ENCODE results near the gene KRT85.
"Not testable (repeated sequence)": the region's sequence is repeated elsewhere in the genome, so short reads cannot be mapped to it uniquely, and the experiment has no call there.

Gene KRT85

DNA sequence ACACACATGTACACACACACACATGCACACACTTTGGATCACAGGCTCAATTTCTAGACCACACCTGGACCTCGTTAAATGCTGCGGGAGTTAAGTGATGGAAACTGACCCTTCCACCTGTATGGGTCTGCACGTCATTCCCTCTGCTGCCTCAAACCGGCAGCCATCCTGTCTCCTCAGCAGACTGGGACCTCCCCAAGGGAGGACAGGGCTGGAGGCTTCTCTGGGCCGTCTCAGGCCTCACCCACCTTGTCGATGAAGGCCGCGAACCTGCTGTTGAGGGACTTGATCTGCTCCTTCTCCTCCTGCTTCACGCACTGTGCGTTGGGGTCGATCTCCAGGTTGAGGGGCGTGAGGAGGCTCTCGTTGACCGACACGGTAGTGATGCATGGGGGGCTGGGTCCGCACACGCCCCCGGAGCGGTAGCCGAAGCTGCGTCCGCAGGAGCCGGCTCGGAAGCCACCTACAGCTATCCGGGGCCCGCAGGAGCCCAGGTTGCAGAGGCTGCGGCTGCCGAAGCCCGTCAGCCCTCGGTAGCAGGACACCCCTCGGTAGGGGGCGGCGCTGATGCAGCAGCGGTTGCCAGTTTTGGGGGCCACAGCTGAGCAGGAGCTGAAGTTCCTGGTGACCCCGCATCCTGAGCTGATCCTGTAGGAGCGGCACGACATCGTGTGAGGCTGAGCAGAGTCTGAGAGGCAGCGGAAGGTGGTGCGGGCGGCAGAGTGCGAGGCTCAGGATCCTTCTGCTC, at the start of gene KRT85:
KRT85 (minus strand) TSS at position 744 of the 748 bp plus-strand sequence; CDS start at position 668, 76 bp downstream.
- no peak for DNase-seq

DNA sequence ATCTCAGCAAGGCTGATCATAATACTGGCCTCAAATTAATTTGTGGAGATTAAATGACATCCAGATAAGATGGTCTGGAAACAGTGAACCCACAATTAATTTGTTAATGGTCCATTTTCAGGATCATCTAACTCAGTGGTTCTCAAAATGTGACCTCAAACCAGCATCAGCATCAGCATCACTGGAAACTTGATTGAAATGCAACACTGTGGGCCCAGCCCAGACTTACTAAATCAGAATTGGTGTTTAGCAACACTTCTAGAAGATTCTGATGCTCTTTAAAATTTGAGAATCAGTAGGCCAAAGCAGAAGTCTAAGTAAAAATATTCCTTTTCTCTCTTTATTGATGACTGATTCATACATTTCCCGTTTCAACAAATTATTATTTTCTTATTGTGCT, 49.5 kb upstream of the KRT85 start:
- DNase-seq, result no peak

DNA sequence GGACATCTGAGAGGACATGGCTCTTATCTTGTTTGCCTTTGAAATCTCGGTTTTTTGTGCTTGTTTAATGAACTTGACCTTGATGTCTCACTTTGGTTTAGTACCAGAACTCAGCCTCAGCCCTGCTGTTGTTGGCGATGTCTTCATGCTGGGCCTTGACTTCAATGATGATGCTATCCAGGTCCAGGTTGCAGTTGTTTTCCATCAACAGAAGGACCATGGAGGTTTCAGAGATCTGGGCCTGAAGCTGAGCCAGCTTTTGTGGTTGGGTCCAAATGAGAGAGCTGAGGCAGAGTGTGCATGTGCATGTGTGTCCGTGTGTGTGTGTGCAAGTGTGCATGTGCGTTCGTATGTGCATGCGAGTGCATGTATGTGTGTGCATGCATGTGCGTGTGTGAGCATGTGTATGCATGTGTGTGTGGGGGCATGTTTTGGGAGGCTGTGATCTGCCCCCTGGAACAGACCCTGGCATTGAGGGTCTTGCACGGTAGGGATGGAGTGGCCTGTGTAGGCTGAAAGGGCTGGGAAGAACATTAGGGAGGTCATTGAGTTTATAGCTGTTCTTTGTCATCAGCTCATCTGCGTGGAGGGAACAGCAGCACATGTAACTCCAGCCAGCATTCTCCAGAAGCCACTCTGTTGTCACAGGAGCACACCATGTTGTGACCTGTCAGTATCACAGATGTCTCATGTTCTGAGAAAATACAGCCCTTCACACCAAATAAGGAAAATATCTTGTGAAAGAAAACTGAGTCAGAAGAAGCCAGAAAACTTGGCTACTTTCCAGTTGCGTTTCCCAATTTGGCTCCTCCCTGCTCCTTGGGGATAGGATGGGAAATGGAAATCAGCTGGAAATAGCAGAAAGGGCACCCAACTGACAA, 48.8 kb upstream of the KRT85 start:
- no peak for DNase-seq

DNA sequence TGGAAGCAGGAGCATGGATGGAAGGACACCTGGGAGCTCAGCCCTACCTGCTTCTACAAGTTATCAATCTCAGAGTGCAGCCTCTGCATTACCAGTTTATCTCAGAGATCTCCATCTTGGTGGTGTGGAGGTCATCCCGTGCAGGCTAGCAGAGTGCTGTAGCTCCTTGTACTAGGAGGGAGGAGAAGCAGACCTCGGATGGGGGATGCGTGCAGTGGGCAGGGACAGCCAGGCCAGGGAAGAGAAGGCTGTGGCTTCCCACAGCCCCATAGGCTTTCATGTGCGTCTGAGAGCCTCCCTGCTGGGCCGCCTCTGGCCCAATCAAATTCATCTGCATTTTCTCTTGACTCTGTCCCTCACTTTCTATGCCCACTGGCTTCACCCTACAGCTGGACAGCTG, 47.7 kb upstream of the KRT85 start:
- no peak for DNase-seq

DNA sequence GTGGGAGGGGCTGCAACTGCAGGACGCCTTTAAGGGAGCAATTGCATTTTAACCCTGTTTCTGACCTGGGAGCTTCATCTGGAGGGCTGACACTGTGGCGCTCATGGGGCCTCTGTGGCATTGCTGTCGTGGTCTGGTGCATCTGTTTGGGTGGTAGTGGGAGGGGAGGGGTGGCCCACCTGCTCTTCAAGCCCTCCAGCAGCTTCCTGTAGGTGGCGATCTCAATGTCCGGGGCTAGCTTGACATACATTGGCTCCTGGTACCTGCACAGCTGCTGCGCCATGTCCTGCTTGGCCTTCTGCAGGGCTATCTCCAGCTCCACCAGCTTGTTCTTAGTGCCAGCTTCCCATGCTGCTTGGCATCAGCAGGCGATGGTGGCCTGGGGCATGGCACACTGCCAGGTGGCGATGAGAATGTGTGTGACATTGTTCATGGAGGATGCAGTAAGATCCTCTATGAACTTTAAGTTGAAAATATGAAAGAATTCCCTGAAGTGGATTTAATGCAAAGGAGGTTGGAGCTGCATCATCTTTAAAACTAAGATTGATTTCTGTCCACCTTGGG, 46.6 kb upstream of the KRT85 start:
- no peak for DNase-seq

DNA sequence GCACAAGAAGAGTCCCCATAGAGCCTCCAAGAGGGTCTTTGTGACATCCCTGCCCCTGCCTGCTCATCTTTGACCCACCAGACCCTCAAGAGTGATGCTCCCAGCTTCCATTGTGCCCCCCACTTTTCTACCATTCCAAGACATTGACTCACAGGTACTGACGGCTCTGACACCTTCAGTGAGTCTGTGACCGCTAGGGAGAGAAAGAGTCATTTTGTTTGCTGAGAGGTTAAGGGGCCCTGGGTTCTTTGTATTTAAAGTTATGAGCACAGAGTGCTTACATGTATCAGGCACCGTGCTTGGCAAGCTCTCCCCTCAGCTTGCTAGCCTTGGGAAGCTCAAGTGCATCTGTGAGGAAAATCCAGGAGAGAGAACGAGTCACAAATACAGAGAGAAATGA, 45.9 kb upstream of the KRT85 start:
- DNase-seq, result no peak

DNA sequence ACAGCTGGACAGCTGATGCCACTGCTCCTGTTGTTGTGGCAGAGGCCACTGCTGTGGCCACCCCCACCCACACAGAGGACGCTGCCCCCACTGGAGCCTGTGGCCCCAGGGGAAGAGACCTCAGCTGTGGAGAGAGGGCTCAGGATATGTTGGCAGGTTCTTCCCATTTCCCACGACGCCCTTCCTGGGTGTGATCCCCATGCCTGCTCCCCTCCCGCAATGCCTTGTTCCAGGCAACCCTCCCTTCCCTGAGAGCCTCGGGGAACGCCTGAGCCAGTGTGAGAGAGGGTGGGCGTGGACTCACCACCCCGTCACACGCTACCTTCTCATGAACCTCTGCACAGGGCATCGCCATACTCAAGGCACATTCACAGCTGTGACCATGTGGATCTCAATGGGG, 44.5 kb upstream of the KRT85 start:
- no peak for DNase-seq

DNA sequence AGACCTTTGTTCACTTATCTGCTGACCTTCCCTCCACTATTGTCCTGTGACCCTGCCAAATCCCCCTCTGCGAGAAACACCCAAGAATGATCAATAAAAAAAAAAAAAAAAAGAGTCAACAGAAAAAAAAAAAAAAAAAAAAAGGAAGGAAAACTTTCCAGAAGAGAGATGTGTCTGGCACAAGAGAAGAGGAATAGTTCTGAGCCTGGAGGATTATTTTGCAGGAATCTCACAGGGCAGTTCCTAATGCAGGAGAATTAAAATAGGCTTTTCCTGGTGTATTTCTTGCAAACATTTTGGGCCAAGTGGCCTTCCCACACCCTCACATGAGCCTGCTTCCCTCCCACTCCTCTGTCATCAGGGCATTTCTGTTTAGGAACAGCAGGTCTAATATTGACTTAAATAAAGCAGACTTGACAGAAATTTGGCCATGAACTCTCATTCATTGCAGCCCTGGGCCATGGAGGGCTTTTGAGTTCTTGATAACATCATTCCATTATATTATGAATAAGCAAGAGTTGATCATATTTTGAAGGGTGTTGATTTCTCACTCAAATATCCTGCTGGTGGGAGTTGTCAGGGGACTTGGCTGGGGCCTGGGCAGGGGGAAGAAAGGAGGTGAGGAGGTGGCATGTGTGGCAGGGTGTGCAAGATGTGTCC, 43.4 kb upstream of the KRT85 start:
- DNase-seq, result not testable (repeated sequence)

DNA sequence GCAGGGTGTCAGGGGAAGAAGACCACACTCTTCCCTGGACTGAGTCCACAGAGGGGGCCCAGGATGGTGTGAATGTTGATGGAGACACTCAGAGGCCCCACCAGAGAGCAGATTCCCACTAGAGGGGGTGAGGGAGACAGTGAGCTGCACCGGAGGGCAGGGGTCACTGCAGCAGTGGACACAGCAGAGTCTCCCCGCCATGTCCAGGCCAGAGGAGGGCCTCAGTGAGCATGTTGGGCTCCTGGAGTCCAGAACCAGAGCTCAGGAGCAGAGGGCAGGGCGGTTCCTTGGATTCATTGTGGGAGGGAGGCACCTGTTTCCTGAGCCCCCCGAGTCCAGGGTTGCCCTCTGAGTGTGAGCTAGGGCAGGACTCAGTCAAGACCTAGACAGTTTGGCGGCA, 40.6 kb upstream of the KRT85 start:
- DNase-seq, result no peak

DNA sequence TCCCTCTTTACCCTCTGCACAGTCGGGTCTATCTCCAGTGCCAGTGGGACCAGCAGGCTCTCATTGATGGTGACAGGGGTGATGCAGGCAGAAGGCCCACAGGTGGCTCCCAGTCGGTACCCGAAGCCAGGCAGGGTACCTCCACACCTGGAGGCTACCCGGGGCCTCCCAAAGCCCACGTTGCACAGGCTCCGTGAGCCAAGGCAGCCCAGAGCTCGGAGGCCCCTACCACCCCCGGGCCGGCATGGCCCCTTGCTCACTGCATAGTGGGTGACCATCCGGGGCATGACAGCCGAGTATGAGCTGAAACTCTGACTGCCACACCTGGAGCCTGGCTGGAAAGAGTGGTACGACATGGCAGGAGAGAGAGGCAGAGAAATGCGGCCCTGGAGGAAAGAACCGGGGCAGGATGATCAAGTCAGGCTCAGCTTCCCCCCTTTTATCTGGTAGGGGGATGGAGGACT, 38.7 kb upstream of the KRT85 start, which contains the start of gene KRT82:
KRT82 (minus strand) TSS at position 414 of the 464 bp plus-strand sequence; CDS start at position 356, 58 bp downstream.
- no peak for DNase-seq

DNA sequence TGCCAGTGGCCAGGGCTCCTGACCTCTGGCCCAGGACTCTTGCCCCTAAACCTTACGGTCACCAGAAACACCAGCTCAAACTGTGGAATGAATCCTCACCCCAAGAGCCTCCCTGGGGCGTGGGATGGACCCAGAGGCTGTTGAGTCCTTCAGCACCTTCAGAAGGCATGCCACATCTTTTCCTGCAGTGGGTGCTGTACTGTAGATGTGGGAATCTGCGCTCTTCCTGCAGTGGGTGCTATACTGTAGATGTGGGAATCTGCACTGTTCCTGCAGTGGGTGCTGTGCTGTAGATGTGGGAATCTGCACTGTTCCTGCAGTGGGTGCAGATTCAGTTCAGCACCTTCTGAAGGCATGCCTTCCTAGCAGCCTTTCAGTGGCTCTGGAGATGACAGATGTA, 37.7 kb upstream of the KRT85 start:
- no peak for DNase-seq

DNA sequence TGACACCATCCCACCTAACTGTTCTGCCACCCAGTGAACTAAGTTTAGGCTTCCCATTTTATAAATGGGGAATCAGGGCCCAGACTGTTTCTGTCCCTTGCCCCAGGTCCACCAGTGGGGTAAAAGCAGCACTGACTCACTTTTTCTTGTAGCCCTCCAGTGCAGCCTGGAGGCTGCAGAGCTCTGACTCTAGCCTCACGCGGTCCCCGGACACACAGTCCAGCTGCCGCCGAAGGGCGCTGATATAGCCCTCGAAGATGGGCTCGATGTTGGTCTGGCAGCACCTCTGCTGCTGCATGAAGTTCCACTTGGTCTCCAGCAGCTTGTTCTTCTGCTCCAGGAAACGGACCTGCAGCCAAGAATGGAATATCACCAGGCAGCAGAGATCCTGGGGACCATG, 36.3 kb upstream of the KRT85 start:
- DNase-seq, result no peak

DNA sequence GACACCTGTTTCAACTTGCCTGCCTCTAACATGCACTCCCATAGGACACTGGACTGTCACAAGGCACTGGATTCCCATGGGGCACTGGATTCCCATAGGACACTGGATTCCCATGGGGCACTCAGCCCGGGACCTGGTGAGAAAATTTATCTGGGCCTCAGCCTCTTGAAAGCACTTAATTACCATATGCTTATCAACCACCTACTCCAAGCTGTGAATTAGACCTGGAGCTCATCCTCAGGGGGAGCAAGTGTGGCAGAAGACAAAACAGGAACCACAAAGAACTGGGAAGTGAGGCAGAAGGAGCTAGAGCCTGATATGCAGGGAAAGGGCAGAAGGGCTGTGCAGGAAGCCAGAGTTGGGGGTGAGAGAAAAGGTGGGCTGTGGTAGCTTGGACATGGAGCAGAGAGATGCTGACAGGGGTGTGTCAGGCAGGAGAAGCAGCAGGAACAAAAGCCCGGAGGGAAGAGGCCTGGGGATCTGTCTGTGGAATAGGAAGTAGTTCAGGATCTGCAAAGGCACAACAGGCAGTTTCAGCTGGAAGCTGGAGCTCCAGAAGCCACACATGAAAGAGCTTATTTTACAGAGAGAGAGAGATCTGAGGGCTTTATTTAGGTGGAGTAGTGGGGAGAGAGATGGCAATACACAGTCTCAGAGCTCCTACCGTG, 35.7 kb upstream of the KRT85 start:
- no peak for DNase-seq

DNA sequence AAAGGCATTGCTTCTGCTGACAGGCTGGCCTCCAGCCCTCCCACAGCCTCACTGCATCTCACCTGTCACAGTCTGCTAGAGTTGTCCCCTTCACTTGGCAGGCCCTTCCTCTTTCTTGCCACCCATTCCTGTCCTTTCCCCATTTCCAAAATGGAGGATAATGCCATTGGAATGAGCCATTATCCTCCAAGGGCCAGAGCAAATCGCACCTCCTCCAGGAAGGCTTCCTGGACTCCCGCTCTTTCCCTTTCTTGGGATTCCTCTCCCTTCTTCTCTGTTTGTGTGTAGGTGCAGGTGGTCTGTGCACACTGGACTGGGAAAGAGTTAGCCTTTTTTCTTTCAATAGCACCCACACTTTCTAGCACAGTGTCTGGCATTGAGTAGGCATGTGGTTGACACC, 35.1 kb upstream of the KRT85 start:
- no peak for DNase-seq

DNA sequence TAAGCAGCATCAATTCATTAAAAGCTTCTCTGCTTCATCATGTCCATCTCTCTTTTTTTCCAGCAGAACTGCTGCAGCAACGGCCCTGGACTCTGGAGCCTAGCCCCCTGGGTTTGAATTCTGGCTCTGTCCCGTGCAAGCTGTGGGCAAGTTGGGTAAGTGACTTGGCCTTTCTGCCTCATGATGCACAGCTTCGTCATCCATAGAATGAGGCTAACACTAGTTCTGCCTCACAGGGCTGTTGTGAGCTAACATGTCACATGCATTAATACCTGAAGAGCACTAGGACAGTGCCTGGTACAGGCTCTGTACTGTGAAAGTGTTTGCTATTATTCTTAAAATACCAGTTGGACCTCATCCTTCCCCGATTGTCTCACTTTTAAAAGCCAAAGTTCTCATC, 34.6 kb upstream of the KRT85 start:
- no peak for DNase-seq

DNA sequence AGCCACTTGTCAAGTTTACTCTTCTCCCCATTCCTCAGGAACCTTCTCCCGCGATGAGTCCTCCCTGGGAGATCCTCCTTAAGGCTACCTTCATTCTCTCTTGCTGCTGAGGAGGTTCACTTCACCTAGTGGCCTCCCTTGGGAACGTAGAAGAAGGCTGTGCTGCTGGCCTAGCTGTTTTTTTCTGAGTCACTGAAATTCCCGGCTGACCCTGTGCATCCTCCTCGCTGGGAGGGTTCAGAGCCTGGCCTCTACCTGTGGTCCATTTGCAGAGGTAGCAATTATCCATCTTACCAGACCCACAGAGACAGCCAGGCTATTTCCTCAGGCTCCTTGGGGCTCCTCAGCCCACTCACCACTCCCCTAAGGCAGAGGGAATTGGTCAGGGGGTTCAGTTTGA, 34.2 kb upstream of the KRT85 start:
- DNase-seq, result no peak

DNA sequence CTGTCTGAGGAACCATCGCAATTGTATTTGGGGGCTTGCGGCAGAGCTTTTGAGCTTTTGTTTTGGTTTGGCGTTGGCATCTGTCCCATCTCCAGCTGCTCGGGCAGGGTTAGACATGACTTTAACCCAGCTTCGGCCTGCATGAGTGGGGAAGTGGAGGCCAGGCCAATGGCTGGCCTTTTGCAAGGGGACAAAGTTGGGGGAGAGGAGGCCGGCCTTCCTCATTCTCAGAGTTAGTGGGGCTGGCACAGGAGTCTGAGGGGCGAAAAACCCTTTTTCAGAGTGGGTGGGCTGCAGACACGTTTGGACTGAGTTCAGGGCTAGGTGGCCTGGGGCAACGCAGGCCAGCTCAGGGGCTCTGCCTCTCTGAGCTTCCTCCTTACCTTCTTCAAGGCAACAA, 33.6 kb upstream of the KRT85 start:
- DNase-seq, result no peak

DNA sequence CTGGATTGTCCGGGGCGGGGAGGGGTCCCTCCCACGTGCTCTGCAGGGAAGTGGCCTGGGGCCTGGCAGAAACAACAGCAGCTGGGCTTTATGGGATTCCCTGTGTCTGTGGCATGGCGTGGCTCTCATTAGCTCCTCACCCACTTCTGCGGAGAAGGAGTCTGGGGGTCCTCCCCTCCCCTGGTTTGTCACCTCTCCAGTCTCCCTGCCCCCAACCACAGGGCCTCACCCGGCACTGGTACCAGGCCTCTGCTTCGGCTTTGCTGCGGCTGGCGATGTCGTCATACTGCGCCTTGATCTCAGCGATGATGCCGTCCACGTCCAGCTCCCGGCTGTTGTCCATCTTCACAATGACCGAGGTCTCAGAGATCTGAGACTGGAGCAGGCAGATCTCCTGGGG, 32.5 kb upstream of the KRT85 start:
- no peak for DNase-seq

DNA sequence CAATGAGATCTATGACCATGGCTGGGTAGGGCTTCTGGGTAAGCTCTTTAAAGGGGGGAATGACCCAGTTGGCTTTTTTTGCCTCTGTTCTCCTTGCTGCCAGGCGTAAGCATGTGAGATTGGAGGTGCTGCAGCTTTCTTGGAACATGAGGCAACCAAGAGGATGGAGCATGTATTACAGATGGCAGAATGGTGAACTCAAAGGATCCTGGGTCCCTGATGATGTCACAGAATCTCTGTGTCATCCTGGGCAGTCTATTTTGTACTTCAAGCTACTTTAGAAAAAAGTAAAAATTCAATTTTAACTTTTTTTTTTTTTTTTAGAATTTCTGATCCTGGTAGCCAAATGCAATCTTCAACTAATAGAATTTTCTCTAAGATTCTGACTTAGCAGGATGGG, 30.9 kb upstream of the KRT85 start:
- no peak for DNase-seq

DNA sequence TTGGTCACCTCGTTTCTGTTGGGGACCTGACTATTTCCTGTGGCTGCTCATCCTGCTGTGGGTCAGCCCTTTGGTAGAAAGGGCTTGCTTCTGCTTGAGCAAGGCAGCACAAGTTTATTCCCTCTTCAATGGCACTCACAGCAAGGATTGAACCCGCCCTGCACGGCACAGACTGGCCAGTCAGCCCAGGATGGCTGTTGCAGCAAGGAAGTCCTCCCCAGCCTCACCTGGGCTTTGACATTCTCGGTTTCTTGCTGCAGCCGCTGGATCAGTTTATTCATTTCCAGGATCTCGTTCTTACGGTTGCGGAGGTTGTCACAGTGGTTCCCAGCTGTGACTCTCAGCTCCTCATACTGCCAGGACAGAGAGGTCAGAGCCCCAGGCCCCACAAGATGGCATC, 29.4 kb upstream of the KRT85 start:
- DNase-seq, result no peak

DNA sequence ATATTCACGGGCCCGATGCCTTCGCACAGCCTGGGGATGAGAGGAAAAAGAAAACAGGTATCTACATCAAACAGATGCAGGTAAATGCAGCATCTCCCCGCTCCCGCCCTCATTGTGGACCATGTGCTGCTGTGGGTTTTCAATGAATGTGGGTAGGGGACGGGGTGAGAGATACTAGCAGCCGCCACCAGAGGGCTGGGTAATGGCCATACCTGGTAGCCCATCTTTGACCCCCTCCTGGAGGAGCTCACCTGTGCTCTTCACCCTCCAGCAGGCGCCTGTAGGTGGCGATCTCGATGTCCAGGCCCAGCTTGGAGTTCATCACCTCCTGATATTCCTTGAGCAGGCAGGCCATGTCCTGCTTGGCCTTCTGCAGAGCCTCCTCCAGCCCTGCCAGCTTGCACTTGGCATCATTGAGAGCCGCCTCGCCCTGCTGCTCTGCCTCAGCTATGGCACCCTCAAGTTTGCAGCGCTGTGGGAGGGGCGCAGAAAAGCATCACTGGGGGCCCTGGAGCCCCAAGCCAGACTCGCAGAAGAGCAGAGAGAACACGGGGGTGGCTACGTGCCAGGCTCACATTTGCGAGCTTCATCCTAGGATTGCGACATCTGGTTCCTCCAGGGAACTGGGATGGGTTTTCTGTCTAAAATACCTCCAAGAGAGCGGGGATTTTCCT, 28.6 kb upstream of the KRT85 start:
- no peak for DNase-seq

DNA sequence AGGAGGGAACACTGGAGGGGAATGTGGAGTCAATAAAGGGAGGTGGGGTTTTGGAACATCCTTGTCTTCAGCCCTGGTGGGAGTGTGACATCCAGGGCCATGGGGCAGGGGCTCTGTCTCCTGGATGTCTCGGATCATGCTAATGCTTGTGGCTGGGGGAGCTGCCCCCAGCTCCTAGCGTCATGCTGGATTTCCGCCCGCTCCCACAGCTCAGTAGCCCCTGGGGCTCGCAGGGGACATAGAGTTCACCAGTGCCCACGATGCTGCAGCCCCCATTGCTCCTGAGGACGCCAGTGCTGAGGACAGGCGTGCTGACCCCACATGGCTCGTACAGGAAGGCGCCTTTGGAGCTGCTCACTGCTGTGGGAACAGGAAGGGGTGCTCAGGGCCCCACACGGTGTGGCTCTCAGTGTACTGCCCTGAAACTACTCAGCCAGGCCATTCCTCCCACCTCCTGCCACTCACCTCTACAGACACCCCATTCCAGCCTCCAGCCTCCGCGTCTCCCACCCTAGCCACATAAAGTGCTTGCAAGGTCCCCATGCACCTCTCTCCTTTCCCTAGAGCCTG, 27.6 kb upstream of the KRT85 start:
- DNase-seq, result no peak

Measured in activated T-cell treated with anti-CD3 and anti-CD28 coated beads for 4 hours (primary cell).